ENCODE results near the gene CATSPERD.

DNA sequence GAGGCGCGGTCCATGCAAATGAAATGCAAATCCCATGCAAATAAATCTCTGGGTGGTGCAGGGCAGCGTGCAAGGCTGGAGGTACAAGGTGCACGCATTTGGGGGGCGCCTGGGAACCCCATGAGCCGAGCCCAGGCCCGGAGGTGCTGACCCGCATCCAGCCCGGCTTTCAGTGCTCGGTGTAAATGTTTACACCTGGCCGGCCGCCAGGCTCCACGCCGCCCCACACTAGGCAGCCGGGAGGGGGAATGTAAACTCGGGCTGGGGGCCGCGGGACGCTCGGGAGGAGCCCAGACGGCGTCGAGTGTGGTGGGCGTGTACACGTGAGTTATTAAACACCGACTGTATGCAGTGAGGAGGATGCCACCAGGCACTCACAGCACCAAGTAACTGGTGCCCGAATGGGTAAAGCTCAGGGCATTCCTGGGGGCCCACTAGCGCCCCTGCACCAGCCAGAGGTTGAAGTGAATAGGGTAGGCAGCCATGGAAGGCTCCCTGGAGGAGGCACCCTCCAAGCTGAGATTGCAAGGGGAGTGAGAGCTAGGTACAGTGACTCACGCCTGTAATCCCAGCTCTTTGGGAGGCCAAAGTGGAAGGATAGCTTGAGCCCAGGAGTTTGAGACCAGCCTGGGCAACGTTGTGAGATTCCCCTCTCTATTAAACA, 101.9 kb downstream of the CATSPERD start:
- TF ChIP-seq, protein P1, sequence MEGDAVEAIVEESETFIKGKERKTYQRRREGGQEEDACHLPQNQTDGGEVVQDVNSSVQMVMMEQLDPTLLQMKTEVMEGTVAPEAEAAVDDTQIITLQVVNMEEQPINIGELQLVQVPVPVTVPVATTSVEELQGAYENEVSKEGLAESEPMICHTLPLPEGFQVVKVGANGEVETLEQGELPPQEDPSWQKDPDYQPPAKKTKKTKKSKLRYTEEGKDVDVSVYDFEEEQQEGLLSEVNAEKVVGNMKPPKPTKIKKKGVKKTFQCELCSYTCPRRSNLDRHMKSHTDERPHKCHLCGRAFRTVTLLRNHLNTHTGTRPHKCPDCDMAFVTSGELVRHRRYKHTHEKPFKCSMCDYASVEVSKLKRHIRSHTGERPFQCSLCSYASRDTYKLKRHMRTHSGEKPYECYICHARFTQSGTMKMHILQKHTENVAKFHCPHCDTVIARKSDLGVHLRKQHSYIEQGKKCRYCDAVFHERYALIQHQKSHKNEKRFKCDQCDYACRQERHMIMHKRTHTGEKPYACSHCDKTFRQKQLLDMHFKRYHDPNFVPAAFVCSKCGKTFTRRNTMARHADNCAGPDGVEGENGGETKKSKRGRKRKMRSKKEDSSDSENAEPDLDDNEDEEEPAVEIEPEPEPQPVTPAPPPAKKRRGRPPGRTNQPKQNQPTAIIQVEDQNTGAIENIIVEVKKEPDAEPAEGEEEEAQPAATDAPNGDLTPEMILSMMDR (IDR thresholded peaks at IDR 0.05) = no peak
- TF ChIP-seq, protein P2, sequence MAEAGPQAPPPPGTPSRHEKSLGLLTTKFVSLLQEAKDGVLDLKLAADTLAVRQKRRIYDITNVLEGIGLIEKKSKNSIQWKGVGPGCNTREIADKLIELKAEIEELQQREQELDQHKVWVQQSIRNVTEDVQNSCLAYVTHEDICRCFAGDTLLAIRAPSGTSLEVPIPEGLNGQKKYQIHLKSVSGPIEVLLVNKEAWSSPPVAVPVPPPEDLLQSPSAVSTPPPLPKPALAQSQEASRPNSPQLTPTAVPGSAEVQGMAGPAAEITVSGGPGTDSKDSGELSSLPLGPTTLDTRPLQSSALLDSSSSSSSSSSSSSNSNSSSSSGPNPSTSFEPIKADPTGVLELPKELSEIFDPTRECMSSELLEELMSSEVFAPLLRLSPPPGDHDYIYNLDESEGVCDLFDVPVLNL (CRISPR knock-in tag; IDR thresholded peaks at IDR 0.05; ENCODE audit: borderline replicate concordance, low read depth) = no peak
- TF ChIP-seq ZNF138 (CRISPR knock-in tag; conservative IDR thresholded peaks at IDR 0.05) (no peak), GTF2I (CRISPR knock-in tag; conservative IDR thresholded peaks at IDR 0.05) (no peak), NFE2L1 (CRISPR knock-in tag; IDR thresholded peaks at IDR 0.05) (no peak), ZNF232 (CRISPR knock-in tag; IDR thresholded peaks at IDR 0.05) (no peak)
- TF ChIP-seq, protein P3, sequence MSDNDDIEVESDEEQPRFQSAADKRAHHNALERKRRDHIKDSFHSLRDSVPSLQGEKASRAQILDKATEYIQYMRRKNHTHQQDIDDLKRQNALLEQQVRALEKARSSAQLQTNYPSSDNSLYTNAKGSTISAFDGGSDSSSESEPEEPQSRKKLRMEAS (CRISPR knock-in tag; IDR thresholded peaks at IDR 0.05) = no peak
